Measurements from ENCODE around the gene OOSP4B.
"Not testable (repeated sequence)": the region's sequence is repeated elsewhere in the genome, so short reads cannot be mapped to it uniquely, and the experiment has no call there.

Gene OOSP4B

DNA sequence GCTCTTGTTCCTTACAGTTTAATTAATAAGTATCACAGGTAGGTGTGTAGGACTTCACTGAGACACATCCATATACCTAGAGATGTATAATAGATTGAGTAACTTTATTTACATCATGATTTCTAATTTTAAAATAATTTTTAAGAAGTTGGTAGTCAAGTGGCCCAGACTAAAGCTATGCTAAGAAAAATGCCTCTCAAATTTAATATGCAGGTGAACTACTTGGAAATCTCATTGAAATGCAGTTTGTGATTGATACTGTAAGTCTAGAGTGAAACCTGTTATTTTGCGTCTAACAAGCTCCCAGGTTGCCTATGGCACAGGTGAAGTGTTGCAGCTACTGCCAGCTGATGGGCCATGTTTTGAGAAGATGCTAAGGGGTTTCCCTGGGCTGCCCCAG lies at the start of gene OOSP4B:
OOSP4B (plus strand) TSS at position 301 of the 400 bp plus-strand sequence.
- no peak for DNase-seq

DNA sequence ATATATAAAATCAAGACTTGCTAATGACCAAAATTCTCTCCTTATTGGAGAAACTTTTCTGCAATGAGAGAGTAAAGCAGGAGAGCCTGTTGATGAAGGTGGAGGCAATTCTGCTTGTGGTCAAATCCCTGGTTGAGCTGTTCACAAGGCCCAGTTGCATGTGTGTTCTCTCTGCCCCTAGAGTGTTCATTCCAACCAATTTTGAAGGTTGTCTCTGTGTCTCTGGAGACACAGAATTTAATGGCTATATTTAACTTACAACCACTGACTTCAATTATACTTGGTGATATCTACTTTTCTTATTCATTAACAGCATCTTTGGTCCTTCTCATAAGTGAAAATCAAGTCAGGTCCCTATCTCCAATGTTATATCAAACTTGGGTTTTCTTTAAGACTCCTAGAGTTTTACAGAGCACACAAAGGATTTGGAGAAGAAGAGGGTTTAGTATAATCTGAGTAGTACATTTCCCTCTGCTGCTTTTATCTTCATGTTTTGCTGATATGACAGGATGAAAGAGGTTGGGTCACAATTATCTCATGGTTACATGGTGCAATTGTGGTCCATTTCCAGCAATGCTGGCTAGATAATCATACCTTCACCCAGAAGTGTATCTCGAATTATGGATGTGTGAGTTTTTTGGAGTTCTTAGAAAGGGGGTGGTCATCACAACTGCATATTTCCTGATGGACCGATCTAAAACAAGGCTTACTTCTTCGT lies 49.1 kb upstream of the OOSP4B start:
- DNase-seq, result no peak

DNA sequence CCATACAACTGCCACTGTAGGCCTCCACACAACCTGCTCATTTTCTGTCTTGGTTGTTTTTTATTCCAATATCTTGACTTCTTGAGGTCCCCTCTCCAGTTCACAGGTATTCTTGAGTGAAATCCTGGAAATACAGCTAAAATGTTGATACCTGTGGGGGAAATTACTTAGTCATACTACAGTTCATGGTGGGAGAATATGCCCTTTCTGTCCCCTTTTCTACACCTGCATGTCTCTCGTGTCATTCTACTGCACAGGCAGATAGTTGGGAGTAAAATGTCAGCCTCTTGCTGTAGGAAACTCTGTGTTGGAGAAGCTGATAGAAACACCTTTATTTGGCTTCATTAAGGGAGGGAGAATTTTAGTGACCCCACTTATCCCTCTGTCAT lies 48.6 kb upstream of the OOSP4B start:
- no peak for DNase-seq

DNA sequence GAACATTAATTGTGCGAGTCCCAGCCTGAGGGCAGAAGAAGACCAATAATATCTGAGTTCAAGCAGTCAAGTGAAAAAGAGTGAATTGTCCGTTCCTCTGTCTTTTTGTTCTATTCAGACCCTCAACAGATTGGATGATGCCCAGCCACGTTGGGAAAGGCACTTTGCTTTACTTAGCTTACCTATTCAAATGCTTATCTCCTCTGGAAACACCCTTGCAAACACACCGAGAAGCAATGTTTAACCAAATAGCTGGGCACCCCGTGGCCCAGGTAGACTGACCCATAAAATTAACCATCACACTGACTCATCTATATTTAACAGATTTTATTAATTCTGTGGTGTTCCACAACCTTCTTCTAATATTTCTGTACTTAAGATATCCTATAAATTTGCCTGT lies 43.9 kb upstream of the OOSP4B start:
- DNase-seq, result no peak

DNA sequence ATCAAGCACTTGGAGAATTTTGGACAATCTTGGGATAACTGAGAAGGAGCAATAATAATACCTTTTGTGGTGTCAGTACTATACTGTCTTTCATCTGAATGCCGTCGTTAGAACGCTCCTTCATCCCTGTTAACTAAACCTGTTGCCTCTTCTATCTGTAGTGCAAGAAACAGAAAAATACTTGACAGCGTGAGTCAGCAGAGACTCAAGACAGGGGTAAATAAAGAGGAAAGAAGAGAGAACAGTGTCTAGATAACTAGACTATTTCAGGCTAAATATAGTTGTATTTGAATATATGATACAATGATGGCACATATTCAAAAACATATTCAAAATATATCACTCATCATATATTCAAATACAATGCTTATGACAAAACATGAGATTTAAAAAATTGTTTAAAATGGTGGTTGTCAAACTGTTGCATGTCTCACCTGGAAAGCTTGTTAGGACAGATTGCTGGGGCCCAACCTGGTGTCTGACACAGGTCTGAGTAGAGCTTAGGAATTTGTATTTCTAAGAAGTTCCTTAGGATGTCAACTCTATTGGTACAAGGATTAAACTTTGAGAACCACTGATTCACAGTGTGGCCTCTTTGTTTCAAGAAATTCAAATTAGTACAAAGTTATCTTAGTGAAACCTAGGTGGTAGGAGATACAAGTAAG lies 35.7 kb upstream of the OOSP4B start:
- DNase-seq, result no peak

DNA sequence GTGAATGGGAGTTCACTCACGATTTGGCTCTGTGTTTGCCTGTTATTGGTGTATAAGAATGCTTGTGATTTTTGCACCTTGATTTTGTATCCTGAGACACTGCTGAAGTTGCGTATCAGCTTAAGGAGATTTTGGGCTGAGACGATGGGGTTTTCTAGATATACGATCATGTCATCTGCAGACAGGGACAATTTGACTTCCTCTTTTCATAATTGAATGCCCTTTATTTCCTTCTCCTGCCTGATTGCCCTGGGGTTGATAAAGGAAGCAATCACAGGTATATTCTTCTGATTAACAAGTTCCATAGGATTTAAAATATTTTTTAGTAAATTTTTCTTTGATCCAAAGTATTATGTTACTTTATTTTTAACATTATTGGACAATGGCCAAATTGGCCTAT lies 34.9 kb upstream of the OOSP4B start:
- not testable (repeated sequence) for DNase-seq

DNA sequence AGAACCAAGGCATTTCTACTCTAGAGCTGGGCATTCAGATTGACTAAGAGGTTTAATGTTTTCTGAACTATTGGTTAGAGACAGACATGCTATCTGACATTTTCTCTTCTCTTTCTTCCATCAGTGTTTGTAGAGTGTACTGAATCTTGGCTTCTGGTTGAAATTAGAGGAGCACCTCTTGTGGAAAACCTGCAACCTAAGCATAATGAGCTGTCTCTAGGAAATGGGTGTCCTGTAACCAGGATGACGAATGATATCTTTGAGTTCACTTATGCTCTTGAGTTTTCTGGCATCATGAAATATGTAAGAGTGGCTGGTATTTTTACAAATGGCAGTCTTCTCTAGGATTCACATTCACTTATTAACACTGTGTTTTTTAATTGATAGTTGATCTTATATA lies 33.8 kb upstream of the OOSP4B start:
- DNase-seq, result no peak

DNA sequence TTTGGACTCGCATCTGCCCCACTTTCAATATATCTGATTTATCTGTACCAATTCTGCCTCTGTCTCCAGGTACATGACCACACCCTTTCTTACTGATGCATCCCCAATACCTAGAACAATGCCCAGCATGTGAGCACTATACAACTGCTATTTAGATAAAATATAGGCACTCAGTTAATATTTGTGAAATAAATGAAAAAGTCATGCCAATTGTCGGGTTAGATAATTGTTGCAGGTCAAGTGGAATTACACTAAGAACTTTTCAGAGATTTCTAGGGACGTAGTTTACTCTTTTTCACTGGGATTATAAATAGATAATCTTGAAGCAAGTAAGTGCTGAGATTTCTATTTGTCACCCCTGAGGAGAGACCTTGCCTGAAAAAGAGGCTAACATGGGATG lies 32.6 kb upstream of the OOSP4B start:
- no peak for DNase-seq

DNA sequence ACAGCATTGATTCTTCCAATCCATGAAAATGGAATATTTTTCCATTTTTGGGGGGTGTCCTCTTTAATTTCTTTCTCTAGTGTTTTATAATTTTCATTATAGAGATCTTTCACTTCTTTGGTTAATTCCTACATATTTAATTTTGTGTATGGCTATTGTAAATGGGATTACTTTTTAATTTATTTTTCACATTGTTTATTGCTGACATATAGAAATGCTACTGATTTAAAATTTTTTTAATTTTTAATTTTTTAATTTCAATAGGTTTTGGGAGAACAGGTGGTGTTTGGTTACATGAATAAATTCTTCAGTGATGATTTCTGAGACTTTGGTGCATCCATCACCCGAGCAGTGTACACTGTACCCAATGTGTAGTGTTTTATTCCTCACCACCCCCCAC lies 26.6 kb upstream of the OOSP4B start:
- no peak for DNase-seq

DNA sequence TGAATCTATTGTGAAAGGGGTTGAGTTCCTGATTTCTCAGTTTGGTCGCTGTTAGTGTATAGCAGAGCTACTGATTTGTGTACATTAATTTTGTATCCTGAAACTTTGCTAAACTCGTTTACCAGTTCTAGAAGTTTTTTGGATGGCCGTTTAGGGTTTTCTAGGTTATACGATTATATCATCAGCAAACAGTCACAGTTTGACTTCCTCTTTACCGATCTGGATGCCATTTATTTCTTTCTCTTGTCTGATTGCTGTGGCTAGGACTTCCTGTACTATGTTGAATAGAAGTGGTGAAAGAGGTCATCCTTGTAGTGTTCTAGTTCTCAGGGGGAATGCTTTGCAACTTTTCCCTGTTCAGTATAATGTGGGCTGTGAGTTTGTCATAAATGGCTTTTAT lies 24.6 kb upstream of the OOSP4B start:
- no peak for DNase-seq

DNA sequence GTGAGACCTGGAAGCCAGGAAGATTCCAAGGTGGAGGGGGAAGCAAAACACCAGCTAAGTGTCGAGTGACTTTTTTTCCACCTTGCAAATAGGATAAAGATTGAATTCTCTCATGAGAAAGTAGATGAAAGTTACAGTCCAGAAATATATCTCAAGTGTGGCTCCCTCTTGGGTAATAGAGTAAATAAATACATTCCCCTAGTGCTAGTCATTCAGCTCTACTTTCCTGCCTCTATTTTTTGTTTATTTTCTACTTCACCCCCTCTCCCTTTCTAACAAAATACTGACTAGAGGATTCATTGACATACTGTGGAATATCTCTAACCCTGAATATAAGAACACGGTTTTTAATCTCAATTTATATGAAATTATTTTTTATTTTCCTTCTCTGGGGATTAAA lies 19.2 kb upstream of the OOSP4B start:
- no peak for DNase-seq

DNA sequence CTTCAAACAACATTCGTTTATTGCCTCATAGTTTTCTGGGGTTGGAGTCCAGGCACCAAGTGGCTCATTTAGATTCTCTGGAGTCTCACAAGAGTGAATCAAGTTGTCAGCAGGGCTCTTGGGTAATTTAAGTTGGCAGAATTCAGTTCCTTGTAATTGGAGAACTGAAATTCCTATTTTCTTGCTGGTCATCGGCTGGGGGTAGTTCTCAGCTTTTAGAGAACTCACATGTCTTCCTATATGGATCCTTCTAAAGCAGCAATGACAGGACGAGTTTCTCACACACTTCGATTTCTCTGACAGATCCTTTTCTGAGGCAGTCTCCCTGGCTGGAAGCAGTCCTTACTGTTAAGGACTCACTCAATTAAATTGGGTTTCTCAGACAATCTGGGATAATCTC lies 17.3 kb upstream of the OOSP4B start:
- no peak for DNase-seq

DNA sequence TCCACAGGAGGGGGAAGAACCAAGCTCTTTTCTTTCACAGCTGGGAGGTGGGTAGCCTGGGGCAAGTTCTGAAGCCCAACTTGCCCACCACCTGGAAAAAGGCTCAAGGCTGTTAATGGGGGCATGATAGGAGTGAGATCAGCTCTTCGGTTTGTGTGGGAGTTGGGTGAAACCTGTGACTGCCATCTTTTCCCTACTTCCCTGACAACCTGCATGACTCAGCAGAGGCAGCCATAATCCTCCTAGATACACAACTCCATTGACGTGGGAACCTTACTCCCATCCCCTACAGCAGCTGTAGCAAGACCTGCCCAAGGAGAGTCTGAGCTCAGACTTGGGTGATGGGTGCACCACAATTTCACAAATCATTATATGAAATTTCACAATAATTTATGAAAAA lies 13.3 kb upstream of the OOSP4B start:
- no peak for DNase-seq

DNA sequence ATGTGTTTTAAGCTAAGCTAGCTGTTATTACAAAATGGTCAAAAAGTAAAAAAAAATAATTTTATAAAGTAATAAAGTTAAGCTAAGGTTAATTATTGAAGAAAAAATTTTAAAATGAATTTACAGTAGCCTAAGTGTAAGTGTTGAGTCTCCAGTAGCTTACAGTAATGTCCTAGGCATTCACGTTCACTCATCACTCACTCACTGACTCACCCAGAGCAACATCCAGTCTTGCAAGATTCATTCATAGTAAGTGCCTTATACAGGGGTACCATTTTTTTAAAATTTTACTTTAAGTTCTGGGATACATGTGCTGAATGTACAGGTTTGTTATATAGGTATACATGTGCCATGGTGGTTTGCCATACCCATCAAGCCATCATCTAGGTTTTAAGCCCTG lies 11.6 kb upstream of the OOSP4B start:
- DNase-seq, result no peak

DNA sequence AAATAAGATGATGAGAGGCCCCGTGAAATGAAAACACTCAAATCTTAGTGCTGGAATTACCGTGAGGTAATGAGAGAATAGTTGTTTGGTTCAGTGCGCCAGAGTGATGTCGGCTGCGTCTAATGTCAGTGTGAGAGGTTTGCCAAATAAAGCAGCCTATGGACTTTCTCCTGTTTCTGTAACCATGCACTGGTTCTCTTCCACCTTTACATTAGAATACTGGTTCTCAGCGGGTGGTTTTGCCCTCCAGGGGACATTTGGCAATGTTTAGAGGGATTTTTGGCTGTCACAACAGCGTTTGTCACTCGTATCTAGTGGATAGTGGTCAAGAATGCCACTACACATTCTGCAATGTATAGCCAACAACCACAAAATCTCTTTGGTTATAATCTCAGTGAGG lies 1.1 kb downstream of the OOSP4B start:
- no peak for DNase-seq

DNA sequence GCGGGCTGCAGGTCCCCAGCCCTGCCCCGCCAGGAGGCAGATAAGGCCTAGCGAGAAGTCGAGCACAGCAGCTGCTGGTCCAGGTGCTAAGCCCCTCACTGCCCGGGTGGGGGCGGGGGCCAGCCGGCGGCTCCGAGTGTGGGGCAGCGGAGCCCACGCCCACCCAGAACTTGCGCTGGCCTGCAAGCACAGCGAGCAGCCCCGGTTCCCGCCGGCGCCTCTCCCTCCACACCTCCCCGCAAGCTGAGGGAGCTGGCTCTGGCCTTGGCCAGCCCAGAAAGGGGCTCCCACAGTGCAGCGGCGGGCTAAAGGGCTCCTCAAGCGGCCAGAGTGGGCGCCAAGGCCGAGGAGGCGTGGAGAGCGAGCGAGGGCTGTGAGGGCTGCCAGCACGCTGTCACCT lies 3.4 kb downstream of the OOSP4B start:
- not testable (repeated sequence) for DNase-seq

DNA sequence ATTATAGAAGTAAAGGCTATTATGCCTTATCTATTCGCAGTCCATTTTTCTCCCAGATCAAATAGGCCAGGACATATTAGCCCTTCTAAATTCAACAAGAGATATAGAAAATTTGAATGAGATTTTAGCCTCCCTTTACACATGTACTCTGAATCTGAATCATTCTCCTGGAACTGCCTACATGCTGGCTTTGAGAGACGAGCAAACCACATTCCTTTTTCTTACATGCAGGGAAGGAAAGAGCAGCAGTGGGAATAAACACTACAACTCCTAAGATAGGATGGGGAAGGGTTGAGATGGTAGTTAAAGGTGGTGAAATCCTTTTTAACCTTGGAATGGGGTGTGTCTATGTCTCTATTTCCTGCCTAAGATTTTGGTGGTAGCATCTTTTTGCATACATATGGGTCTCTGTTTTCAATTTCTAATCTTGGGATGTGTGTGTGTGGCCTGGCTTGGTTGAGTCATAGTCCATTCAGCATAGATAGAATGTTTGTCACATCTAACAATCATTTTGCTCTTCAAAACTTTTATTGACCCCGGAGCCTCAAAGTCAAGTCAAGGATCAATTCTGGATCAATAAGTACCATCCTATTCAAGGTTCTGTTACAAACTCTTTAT lies 12.1 kb downstream of the OOSP4B start:
- no peak for DNase-seq

DNA sequence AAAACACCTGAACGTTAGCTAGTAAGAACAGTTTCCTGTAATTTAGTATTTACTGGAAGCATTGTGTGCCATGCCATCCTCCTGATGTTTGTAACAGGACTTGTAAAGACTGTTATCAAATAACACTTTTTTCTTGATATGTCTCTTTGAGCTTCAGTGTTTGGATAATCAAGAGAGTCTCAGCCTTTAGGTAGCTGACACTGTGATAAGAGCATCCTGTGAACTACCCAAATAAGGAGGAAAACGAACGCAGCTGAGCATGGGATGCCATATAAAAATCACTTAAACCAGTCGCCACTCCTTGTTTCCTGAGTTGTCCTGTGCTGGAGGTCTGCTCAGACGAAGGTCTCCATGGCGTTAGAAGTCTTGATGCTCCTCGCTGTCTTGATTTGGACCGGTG lies 23.1 kb downstream of the OOSP4B start, which contains the start of gene OOSP2:
OOSP2 (plus strand) TSS at position 301 of the 400 bp plus-strand sequence; CDS start at position 352, 51 bp downstream.
- DNase-seq, result no peak

DNA sequence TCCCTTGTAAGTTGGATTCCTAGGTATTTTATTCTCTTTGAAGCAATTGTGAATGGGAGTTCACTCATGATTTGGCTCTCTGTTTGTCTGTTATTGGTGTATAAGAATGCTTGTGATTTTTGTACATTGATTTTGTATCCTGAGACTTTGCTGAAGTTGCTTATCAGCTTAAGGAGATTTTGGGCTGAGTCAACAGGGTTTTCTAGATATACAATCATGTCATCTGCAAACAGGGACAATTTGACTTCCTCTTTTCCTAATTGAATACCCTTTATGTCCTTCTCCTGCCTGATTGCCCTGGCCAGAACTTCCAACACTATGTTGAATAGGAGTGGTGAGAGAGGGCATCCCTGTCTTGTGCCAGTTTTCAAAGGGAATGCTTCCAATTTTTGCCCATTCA lies 33.4 kb downstream of the OOSP4B start:
- not testable (repeated sequence) for DNase-seq

DNA sequence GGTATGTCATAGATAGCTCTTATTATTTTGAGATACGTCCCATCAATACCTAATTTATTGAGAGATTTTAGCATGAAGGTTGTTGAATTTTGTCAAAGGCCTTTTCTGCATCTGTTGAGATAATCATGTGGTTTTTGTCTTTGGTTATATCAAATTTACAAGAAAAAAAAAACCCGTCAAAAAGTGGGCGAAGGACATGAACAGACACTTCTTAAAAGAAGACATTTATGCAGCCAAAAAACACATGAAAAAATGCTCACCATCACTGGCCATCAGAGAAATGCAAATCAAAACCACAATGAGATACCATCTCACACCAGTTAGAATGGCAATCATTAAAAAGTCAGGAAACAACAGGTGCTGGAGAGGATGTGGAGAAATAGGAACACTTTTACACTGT lies 33.9 kb downstream of the OOSP4B start:
- DNase-seq, result not testable (repeated sequence)

DNA sequence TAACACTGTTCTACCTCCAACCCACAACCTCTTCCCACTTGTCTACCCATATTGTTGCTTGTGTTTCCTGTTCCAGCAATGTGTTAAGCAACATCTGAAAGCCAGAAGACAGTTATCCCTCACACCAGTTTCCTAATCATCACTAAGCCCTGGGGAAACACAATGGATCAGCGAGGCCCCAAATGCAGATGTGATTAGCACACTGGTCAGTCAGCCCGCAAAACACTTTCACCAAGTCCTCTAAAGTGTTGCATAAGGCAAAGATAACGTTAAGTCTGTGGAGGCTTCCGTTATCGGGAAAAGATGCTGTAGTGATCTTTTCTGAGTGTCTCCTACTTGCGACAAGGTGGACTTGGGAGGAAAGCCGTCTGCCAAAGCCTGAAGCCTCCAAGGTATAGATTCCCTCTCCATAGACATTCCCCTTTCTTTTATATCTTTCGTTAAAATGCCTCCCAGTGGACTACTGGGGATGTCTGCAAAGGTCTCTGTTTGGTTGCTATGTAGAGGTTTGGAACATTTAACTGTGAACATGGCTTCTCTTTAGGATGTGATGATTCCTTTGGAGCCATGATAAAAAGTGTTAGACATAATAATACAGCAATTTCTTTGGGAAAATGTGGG lies 39.5 kb downstream of the OOSP4B start, which contains the start of gene MS4A3:
MS4A3 (plus strand) TSS at position 317 of the 621 bp plus-strand sequence. CDS start 4,496 bp downstream, outside the sequence.
- no peak for DNase-seq

DNA sequence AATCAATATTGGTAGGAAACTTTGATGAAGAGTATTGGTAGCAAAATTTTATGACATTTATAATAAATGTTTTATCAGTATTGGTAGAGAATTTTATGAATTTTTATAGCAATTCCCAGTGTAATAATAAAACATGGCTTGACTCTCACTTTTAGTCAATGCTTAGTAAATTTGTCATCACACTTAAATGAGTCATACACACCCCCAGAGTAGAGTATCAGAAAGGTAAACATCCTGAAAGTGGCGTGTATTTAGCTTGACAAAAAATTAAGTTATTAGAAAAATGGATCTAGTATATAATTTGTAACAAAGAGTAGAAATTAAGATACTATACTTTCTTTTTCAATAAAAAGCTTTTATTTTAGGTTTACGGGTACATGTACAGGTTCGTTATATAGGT lies 42.1 kb downstream of the OOSP4B start:
- DNase-seq, result no peak

DNA sequence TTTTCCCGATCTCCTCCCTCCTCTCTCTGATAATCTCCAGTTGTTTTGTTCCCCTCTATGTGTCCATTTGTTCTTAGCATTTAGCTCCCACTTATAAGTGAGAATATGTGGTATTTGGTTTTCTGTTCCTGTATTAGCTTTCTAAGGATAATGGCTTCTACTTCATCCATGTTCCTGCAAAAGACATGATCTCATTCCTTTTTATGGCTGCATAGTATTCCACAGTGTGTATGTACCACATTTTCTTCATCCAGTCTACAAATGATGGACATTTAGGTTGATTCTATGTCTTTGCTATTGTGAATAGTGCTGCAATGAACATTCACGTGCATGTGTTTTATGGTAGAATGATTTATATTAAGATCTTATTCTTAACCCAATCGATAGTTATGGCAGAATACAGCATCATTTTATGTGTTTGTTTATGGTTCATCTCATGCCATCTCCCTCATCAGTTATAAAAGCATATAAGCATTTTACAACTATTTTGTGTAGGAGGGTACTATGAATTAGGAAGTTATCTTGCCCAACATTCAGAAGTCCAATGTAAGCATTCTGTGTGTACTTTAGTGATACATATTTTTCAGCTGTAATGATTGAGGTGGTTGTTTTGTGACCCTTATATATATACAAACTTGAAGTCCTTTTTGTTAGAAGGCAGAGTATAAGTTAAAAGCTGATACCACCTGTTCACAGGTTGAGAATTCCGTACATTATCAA lies 42.7 kb downstream of the OOSP4B start:
- no peak for DNase-seq
